Effector CD4-positive, alpha-beta T cell (primary cell): ENCODE measurements around the gene TP53AIP1.

Source experiments
- DNase-seq: peaks from one replicate; pipeline ENCODE4 v3.0.0-alpha.2; 2020

TP53AIP1 gene

DNA sequence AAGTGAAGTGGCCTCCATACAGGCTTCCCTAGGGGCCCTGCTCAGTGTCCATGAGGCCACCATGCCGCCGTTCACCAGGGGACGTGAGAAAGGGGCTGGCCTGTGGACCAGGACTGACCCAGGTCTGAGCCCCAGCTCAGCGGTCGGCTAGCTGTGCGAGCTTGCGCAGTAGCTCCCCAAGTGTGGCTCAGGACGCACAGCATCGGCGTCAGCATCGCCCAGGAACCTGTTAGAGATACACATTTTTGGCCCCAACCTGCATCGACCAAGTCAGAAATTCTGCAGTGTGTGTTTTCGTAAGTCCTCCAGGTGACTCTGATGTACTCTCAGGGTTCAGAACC, 429 bp downstream of the TP53AIP1 start:
- no peak for DNase-seq

DNA sequence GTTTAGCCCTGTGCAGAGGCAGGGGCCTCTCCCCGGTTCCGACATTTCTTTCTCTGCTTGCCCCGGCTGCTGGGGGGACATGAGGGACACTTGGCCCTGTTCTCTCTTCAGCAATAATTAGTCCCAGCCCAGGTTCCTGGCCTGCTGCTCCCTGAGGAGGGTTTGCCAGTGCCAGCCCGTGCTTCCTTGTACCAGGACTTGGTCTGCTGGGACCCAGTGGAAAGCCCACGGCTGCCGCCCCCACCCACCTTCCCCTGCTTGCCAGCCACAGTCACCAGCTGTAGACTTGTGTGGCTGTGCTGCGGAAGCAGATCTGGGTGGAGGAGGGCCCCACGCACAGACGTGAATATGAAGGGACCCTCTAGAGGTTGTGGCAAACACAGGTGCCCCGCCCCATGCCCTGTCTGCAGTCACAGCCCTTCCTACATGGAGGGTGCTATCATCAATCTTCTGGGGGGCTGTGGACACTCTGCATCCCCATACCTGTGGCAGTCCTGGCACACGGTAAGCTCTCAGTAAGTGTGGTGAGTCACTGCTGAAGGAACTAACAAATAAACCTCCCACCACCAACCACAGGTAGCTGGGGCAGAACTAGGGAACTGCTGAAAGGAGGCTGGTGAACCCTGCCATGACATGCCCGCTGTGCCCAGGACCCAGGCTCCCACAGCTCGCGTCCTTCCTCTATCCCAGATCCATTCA, 949 bp downstream of the TP53AIP1 start:
- DNase-seq, result no peak

DNA sequence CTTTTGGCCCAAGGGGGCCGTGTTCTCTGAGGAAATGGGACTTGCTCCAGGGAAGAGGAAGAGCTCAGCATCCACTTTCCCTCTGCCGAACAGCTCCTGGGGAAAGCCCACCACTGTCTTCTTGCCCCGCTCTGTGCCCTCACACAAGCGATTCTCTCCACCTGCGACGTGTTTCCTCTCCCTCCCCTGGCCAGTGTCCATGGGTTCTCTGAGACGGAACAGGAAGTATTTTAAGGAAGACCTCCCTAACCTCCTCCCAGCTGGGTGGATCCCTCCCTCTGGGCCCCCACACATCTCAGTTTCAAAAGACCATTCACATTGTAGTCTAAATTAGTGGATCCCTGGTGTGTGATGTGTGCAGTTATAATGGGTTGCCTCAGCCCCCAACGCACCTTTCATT, 1.6 kb downstream of the TP53AIP1 start:
- no peak for DNase-seq

DNA sequence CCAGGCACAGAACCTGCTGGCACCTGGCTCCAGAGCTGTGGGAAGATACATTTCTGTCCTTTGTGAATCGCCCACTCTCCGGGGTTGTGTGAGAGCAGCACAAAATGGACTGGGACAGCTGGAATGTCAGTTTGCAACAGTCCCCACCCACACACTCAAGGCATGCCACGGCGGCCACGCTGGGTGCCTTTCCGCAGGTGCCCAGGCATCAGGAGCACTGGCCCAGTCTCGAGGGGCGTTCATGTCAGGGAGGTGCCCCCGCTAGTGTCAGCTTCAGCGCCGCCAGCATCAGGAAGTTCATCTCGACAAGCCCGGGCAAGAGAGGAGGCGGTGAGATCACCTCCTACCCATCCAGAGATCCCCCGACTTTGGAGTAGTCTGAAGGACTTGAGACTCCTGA, 2.1 kb downstream of the TP53AIP1 start:
- DNase-seq, result no peak

DNA sequence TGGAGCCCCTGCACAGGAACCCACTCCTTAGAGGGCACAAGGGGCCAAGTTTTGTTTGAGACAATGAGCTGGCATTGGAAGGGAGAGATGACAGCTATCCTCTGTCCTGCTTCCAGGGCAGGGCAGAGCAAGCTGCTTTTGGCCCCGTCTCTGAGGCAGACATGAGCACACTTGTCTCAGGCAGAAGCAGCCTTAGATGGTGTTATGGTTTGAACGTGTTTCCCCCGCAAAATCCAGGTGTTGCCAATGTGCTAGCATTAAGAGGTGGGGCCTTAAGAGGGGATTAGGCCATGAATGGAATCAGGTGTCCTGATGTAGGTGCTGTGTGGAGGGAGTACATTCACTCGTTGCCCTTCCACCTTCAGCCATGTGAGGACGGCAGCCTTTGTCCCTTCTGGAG, 2.5 kb downstream of the TP53AIP1 start:
- DNase-seq, result no peak

DNA sequence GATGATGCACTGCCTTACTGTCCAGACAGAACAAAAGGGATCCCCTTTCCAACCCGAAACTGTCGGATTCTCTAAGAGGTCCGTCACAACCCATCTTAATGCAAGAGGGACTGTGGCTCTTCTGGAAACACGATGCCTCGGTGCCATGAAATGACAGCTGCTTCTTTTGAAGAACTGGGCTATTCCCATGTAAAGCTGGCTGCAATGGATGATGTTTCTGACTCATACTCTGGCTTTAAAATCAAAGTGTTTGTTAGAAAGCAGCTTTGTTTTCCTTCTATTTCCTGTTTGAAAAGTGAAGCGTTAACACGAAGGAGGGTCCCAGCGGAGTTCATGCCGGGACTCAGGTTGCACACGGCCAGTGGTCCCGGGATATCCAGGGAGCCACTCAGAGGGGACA, 3.1 kb downstream of the TP53AIP1 start:
- no peak for DNase-seq

DNA sequence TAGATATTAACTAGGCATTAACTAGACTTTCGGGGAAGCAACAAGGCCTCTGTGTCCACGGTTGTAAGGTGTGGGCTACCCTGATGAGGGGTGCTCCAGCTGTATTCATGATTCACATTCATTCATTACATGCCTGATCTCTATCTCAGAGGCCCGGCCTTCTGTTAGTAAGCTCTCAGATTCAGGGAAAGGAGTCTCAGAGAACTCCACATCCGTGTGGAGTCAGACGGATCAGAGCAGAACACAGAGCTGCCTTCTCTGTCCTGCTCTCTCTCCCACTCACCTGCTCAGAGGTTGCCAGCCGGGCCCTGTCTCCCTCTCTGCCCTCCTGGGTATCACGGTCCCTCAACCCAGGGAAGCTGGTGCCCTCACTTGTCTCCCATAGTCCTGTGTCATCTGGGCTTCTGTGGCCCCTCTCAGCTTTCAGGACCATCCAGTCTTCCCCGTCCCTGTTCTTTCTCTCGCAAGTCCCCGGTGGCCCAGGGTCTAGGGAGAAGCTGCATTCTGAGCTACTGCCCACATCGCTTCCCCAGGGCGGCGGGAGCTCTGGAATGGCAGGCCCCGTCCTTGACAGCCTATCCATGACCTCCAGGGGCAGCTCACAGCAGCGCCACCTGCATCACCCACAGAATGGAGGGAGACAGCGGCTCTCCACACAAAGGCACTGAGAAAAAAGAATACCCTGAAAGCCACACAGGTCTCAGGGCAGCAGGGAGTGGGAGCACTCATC, 4.3 kb downstream of the TP53AIP1 start:
- no peak for DNase-seq

DNA sequence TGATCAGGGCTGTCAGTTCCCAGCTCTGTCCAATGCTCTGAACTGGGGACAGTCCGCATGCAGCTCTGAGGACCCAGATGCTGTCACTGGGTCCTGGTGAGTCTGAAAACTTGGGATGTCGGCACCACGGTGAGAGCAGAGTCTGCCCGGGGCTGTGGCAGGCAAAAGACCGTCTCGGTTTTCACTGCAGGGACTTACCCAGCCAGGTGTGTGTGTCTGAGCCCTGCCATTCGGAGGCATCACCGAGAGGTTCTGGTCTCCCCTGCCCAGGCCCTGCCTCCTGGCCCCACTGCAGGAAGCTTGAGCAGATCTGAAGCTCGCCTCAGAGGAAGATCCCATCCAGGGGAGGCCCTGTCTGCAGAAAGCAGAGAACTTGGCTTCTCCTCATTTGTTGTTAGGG, 5.2 kb downstream of the TP53AIP1 start:
- no peak for DNase-seq

DNA sequence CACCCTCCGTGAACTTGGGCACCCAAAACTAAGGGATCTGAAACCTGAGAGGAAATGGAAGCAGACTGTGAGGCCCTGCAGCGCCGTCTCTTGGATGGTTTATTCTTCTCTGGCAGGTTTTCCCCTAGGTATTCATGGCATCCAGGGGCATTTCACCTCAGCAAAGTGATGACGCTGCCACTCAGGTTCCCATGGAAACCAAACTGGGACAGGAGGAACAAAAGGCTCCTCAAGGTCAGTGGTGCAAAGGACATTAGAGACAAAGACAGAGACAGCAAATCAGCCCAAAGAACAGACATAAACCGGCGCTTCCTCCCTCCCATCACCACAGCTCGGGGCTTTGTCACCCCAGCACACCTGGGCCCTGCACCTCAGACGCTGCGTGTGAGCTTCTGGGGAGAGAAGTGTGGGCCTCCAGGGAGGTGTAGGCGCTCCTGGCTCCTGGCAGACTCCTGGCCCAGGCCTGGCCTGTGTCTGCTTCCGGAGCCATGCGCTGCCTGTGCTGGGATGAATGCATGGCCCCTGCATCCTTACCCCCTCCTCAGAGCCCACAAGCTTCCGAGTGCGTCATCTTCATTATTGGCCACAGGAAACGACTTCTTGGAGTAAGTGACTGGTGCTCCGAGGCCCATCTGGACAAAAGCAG, 5.9 kb downstream of the TP53AIP1 start:
- no peak for DNase-seq

- DNase-seq, result no peak
Observed at GRCh38 chr11:128934926-128935325, 7.7 kb downstream of the TP53AIP1 start.

GRCh38 chr11:128934351-128934750, 8.3 kb downstream of the TP53AIP1 start:
- no peak for DNase-seq

GRCh38 chr11:128933481-128934178, 9.0 kb downstream of the TP53AIP1 start:
- no peak for DNase-seq

DNA sequence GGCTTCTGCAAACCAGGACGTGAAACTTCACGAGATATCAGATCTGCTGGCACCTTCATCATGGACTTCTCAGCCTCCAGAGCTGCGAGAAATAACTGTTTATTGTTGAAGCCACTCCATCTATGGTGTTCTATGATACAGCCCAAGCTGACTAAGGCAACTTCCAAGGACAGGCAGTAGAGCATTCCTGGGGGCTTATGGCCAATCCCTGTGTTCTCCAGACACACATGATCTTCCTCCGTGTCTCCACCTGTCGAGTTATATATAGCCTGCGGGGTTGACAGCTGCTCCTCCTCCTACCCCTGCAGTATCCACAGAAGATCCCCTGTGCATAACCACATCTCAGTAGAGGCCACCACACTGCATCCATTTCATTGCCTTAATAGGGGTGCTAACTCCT, 11.0 kb downstream of the TP53AIP1 start:
- no peak for DNase-seq

- DNase-seq, result no peak
Observed at GRCh38 chr11:128931066-128931465, 11.6 kb downstream of the TP53AIP1 start.

DNA sequence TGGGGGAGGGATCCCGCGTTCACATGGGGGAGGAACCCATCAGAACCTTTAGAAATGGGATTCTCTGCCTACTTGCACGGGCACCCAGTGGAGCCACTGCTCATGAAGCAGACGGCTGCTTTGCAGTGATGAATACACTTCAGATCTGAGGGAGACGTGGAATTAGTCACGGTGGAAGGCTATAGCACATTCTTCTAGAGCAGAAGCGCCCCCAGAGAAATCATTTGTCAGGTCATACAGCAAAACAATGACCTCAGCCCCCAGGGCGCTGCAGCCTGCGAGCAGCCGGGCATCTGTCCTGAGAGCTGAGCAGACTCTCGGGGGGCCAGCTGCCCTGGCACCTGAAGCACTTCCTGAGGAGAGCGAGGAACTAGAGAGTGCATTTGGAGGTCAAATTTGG, 12.7 kb downstream of the TP53AIP1 start:
- no peak for DNase-seq

- DNase-seq, result no peak
Observed at GRCh38 chr11:128929468-128929867, 13.2 kb downstream of the TP53AIP1 start.

DNA sequence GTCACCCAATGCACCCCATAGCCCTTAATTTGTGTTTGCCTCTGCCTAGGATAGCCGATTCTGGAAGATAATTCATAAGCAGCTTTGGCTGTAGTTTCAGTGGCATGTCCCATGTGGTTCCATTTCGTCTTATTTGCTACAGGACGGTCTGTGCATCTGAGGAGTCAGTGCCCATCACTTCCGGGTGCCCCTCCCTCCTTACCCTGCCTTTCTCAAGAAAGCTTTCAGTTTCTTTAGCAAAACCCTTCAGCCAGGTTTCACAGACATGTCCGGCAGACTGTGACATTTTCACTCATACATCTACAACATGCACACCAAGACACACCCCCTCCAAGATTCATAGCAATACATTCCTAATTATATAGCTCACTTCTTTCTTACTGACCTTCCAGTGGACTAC, 14.3 kb downstream of the TP53AIP1 start:
- DNase-seq, result no peak

- no peak for DNase-seq
Observed at GRCh38 chr11:128927683-128928336, 14.9 kb downstream of the TP53AIP1 start.

DNA sequence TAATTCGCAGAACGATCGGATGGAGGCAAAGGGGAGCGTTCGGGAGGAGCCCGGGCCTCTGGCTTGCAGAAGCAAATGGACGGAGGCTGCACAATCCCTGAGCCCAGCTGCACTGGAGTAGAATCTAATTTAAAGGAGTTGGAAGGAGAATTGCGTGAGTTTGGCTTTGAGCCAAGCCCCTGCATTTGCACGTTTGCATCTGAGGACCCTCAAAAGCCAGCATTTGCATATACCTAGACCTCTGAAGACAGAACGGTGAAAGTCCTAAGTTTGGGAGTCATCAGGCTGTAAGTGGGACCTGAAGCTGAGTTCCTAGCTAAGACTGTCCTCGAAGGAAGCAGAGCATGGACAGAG, 15.6 kb downstream of the TP53AIP1 start:
- DNase-seq, result no peak

DNA sequence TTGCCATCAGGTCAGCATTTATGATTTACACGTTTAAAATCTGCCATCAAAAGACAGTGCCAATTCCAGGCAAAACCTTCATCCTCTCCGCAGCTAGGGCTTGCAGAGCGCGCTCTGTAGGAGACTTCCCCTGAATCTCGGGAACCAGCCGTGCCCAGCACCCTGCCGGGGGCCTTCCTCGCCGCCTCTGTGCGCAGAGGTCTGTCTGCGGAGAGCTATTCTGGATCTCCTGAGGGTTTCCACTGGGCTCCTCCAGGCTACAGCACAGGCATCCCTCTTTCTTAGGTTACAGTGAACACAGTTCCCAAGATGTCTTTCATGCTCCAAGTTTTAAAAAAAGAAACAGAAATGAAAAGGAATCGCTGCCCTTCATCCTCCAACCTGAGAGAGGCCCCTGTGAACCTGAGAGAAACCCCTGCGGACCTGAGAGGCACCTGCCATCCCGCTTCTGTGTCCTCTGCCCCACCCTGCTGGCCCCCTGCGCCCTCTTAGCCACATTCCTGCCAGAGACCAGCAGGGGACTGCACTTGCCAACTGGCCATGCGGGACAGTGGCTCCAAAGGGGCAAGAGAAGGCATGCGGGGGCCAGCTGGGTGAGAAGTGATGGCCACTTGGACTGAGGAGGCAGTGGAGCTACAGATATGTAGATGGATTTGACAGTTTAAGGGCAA, 16.1 kb downstream of the TP53AIP1 start:
- DNase-seq, result no peak

DNA sequence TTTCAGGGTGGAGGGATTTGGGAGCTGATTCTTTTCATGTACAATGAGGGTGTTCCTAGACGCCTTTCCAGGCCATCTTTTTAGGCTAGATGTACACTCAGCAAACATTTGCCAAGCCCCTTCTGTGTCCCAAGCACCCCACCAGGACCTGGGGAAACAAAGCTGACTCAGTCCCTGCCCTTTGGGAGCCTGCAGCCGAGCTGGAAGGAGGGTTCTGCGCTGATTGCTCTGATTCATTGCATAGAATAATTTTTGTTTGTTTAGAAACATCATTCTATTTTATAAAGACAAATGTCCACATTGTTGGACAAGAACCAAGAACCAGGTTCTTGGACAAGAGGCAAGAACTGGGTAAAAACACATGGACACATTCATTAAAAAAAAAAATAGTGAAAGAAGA, 16.7 kb downstream of the TP53AIP1 start:
- DNase-seq, result no peak

GRCh38 chr11:128925250-128925600, 17.4 kb downstream of the TP53AIP1 start:
- no peak for DNase-seq
